Transverse colon (tissue), 4 donors: Measurements from ENCODE around the gene TLK1. TPM values are rescaled to one million over a fixed set of nuclear protein-coding genes. Genes with fewer than 3 reads are reported as not detected.

Experiments used
- DNase-seq: peaks from one replicate; pipeline ENCODE4 v3.0.0-alpha.2; 2019
- H3K27ac ChIP-seq, 4 donors: fragments of 200-600 bp; sonication (generic); 2 replicates each; pipeline ENCODE4 v1.5.1; 2016 to 2018; ENCODE audit warnings: inconsistent platforms in 4 of 4
- H3K27me3 ChIP-seq: fragments of 200-600 bp; sonication (generic); 2 replicates; pipeline ENCODE4 v1.5.1; 2017; ENCODE audit warnings: inconsistent platforms
- H3K36me3 ChIP-seq, 4 donors: fragments of 200-600 bp; sonication (generic); 2 replicates each; pipeline ENCODE4 v1.5.1; 2017 to 2019; ENCODE audit warnings: inconsistent platforms in 4 of 4
- H3K4me1 ChIP-seq, 4 donors: fragments of 200-600 bp; sonication (generic); 2 replicates each; pipeline ENCODE4 v1.5.1; 2017 to 2020; ENCODE audit warnings: inconsistent platforms in 4 of 4
- H3K4me3 ChIP-seq, 4 donors: fragments of 200-600 bp; sonication (generic); 1 replicate in 1 of 4; 2 replicates in 3 of 4; pipeline versions ENCODE4 v1.5.1 to v1.6.1; 2017 to 2019; ENCODE audit warnings: inconsistent platforms in 4 of 4
- H3K9me3 ChIP-seq, 2 donors: fragments of 200-600 bp; sonication (generic); 2 replicates each; pipeline ENCODE4 v1.5.1; 2017 to 2019; ENCODE audit warnings: inconsistent platforms in 2 of 2
- CTCF ChIP-seq, 5 experiments: fragments of 200-600 bp in 3 of 5; fragments of 450-650 bp in 2 of 5; sonication (generic) in 3 of 5; IDR thresholded peaks; 1 replicate in 2 of 5; 2 replicates in 3 of 5; pipeline ENCODE4 v1.5.1; 2016 to 2017; ENCODE audit warnings: antibody characterized with exemption in 5 of 5, inconsistent platforms in 3 of 5, mild to moderate bottlenecking in 2 of 5, moderate library complexity in 1 of 5
- EP300 ChIP-seq: sonication (generic); formaldehyde crosslinking; IDR thresholded peaks from one replicate; pipeline ENCODE4 v1.6.1; 2017; ENCODE audit warnings: antibody characterized with exemption, low read depth
- POLR2A ChIP-seq: fragments of 450-650 bp; IDR thresholded peaks from one replicate; pipeline ENCODE4 v1.6.1; 2016; ENCODE audit warnings: antibody characterized with exemption, mild to moderate bottlenecking, moderate library complexity
- POLR2AphosphoS5 ChIP-seq, 3 donors: sonication (generic); formaldehyde crosslinking; IDR thresholded peaks; one replicate each; pipeline ENCODE4 v1.6.1; 2016; ENCODE audit warnings: antibody characterized with exemption in 3 of 3
- WGBS, 2 donors: methylation state at CpG; one replicate each; pipeline ENCODE4 v1.1.5; 2018; ENCODE audit warnings: low coverage in 1 of 2; 5-methylcytosine and 5-hydroxymethylcytosine counted together
- in situ Hi-C, 4 donors: fragments of 200-750 bp; cut with MboI; loops; one replicate each; pipeline versions ENCODE4 v1.15.0 to v1.15.1; 2017; ENCODE audit warnings: low sequenced_read_pairs in 3 of 4, low pct_ligation_motif_present in 1 of 4, low pct_unique_long_range_greater_than_20kb in 1 of 4
- intact Hi-C: fragments of 100-400 bp; cut with DNase I; formaldehyde crosslinking; loops from one replicate; pipeline ENCODE4 v1.15.1; 2023; ENCODE audit warnings: low total_unique reads
- total RNA-seq, 4 donors: library from RNA; depleted of rRNA; stranded (reverse); fragments of >200 nt; gene quantifications; one replicate each; pipeline ENCODE4 v1.1.0, GENCODE V29; 2016

TLK1 gene
- total RNA-seq, 4 donors from 2014 or later, result 39.6 to 76.3 (median 53.2) TPM

DNA sequence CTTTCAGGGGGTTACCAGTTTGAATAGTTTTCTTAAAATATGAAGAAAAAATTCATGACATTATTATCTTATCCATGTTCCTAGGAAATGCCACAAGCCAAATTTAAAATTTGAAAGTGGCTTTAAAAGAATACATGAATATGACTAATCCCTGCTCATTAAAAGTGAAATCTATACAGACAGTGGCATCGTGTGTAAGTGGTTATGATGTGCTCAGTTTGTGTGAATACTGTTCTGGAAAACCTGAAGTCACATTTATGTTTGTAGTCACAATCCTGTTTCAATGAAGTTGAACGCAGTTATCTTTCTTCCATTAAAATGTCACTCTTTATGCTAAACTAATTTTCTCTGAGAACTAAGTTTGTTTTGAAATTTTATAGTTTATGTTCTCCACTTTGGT, 155.9 kb downstream of the TLK1 start:
- DNase-seq, result no peak
- in situ Hi-C loops, result no loop called here
- TF ChIP-seq EP300 (no peak), POLR2A (no peak), CTCF (IDR thresholded peaks at IDR 0.05) (no peak), POLR2AphosphoS5 (IDR thresholded peaks at IDR 0.05) (no peak)
- 75 to 94% methylated on average over 2 of the region's 2 CpGs for whole genome bisulfite sequencing, 2 donors
- Histone ChIP-seq H3K27ac (no peak overlapping the region), H3K4me1 (no peaks in the 10 kb centered on the region), H3K27me3 (no peaks in the 10 kb centered on the region), H3K9me3 (no peaks in the 10 kb centered on the region), H3K36me3 (peaks cover 0 to 47% (median 12%) of the 10 kb centered on the region in 4 donors), H3K4me3 (no peak overlapping the region)
- intact Hi-C loops, result no loop called here

- 81 to 94% methylated on average over 2 of the region's 2 CpGs for WGBS, 2 donors
- in situ Hi-C loops, result no loop called here
- no peak overlapping the region for H3K4me3 ChIP-seq
- no peaks in the 10 kb centered on the region for H3K9me3 ChIP-seq
- DNase-seq, result no peak
- no peaks in the 10 kb centered on the region for H3K27me3 ChIP-seq
- intact Hi-C loops, result no loop called here
- H3K36me3 ChIP-seq, result peaks cover 0 to 42% (median 12%) of the 10 kb centered on the region in 4 donors
- H3K4me1 ChIP-seq, result no peaks in the 10 kb centered on the region
- no peak overlapping the region for H3K27ac ChIP-seq
- TF ChIP-seq CTCF (IDR thresholded peaks at IDR 0.05) (no peak), POLR2AphosphoS5 (IDR thresholded peaks at IDR 0.05) (no peak), EP300 (no peak), POLR2A (no peak)
These were observed 156.3 kb downstream of the TLK1 start for GRCh38 chr2:171004363-171004762.

GRCh38 chr2:170999654-171000053, 161.0 kb downstream of the TLK1 start:
- peaks cover 0 to 41% (median 14%) of the 10 kb centered on the region in 4 donors for H3K36me3 ChIP-seq
- no peak overlapping the region for H3K4me3 ChIP-seq
- WGBS, 2 donors, result 86 to 98% methylated on average over 6 of the region's 6 CpGs
- no peaks in the 10 kb centered on the region for H3K4me1 ChIP-seq
- intact Hi-C loops, result no loop called here
- no peak for DNase-seq
- no peaks in the 10 kb centered on the region for H3K27me3 ChIP-seq
- in situ Hi-C loops, result no loop called here
- no peaks in the 10 kb centered on the region for H3K9me3 ChIP-seq
- H3K27ac ChIP-seq, result no peak overlapping the region
- TF ChIP-seq EP300, result no peak
- no peak for TF ChIP-seq CTCF (IDR thresholded peaks at IDR 0.05)
- no peak for TF ChIP-seq POLR2A
- no peak for TF ChIP-seq POLR2AphosphoS5 (IDR thresholded peaks at IDR 0.05)

- WGBS, 2 donors, result 90 to 95% methylated on average over 5 of the region's 5 CpGs
- peaks cover 0 to 50% (median 14%) of the 10 kb centered on the region in 4 donors for H3K36me3 ChIP-seq
These were observed 162.6 kb downstream of the TLK1 start for GRCh38 chr2:170997893-170998597.

More at GRCh38 chr2:170997893-170998597, 162.6 kb downstream of the TLK1 start:
- Histone ChIP-seq H3K27me3 (no peaks in the 10 kb centered on the region), H3K4me3 (no peak overlapping the region), H3K9me3 (no peaks in the 10 kb centered on the region), H3K27ac (no peak overlapping the region), H3K4me1 (no peaks in the 10 kb centered on the region)
- in situ Hi-C loops (no loop called here), intact Hi-C loops (no loop called here)
- TF ChIP-seq POLR2AphosphoS5 (IDR thresholded peaks at IDR 0.05) (no peak), CTCF (IDR thresholded peaks at IDR 0.05) (no peak), POLR2A (no peak), EP300 (no peak)
- no peak for DNase-seq
